Measurements from ENCODE around the gene ABCA12.
"Not testable (repeated sequence)": the region's sequence is repeated elsewhere in the genome, so short reads cannot be mapped to it uniquely, and the experiment has no call there.

ABCA12 gene

GRCh38 chr2:215138479-215138878, at the start of gene ABCA12:
Gene ABCA12 (minus strand): TSS chr2:215138626. CDS start chr2:215138208, 418 bp downstream.
- Mint-ChIP-seq H3K36me3 (peaks cover 3% of the 10 kb centered on the region), H3K4me1 (ENCODE audit: low read depth) (no peaks in the 10 kb centered on the region), H3K9me3 (ENCODE audit: low read depth) (peaks cover 6% of the 10 kb centered on the region), H3K27ac (no peak within 1 kb of the TSS), H3K27me3 (peaks cover 18% of the 10 kb centered on the region), H3K4me3 (no peak within 1 kb of the TSS)

DNA sequence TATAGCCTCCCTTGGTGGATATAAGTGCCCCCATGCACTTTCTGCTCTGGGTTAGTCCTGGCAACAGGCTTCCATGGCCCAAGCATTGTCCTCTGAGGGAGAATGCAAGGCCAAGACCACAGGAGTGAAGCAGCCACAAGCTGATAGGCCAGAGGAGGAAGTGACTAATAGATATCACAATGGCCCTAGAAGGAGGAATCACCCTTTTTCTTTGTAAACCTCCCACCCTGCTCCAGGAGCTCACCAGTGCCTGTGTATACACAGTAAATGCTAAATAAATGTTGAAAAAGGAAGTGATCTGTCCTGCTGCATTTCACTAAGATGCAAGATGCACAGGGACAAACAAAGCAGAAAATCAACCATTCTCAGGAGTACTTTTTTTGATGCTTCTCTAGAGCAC, 49.7 kb upstream of the ABCA12 start:
- Mint-ChIP-seq H3K36me3 (no peaks in the 10 kb centered on the region), H3K9me3 (ENCODE audit: low read depth) (no peaks in the 10 kb centered on the region), H3K27me3 (peaks cover 7% of the 10 kb centered on the region), H3K27ac (no peak overlapping the region), H3K4me1 (ENCODE audit: low read depth) (no peaks in the 10 kb centered on the region), H3K4me3 (no peak overlapping the region)

DNA sequence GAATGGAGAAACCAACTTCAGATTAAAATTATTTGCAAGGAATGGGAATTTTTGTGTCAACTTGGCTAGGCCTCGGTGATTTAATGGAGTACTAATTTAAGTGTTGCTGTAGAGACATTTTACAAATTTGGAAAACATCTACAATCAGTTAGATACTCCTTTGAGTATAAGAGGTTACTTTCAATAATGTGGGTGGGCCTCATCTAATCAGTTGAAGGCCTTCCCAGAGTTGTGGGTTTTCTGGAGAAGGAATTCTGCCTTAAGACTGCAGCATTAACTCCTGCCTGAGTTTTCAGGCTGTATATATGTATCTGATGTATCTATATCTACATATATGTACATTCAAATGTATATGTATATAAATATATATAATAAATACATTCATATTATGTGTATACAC, 47.6 kb upstream of the ABCA12 start:
- peaks cover 4% of the 10 kb centered on the region for H3K9me3 Mint-ChIP-seq (ENCODE audit: low read depth)
- no peak overlapping the region for H3K4me3 Mint-ChIP-seq
- H3K27ac Mint-ChIP-seq = no peak overlapping the region
- no peaks in the 10 kb centered on the region for H3K4me1 Mint-ChIP-seq (ENCODE audit: low read depth)
- peaks cover 7% of the 10 kb centered on the region for H3K27me3 Mint-ChIP-seq
- no peaks in the 10 kb centered on the region for H3K36me3 Mint-ChIP-seq

DNA sequence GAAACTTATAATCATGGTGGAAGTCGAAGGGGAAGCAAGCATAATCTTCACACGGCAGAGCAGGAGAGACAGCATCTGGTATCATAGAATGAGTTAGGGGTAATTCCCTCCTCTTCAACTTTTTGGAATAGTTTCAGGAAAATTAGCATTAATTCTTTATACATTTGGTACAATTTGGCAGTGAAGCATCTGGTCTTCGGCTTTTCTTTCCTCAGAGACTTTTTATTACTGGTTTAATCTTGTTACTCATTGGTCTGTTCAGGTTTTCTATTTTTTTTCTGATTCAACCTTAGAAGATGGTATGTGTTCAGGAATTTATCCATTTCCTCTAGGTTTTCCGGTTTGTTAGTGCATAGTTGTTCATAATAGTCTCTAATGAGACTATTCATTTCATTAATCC, 39.7 kb upstream of the ABCA12 start:
- no peak overlapping the region for H3K27ac Mint-ChIP-seq
- no peaks in the 10 kb centered on the region for H3K36me3 Mint-ChIP-seq
- H3K9me3 Mint-ChIP-seq (ENCODE audit: low read depth) = peaks cover 4% of the 10 kb centered on the region
- peaks cover 5% of the 10 kb centered on the region for H3K27me3 Mint-ChIP-seq
- H3K4me1 Mint-ChIP-seq (ENCODE audit: low read depth) = no peaks in the 10 kb centered on the region
- H3K4me3 Mint-ChIP-seq = no peak overlapping the region

DNA sequence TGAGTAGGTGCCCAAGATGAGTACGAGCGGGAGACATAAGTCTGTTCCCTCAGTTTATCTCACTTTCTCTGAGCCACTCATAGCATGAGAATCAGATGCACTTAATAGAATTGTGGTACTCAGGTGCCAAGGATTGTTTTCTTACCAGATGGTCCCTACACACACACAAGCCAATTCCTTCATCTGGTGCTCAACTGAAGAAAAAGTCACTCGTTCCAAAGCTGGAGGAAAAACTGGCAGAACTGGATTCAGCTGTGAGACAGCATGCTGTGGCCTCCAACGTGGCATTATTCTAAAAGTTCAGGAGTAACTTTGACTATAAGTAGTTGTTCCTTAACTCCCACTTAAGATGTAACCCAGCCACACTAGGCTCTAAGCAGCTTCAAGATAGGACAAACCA, 33.4 kb upstream of the ABCA12 start:
- H3K27me3 Mint-ChIP-seq = no peaks in the 10 kb centered on the region
- peak overlapping the region; percentile 67 for H3K4me3 Mint-ChIP-seq
- peaks cover 14% of the 10 kb centered on the region for H3K4me1 Mint-ChIP-seq (ENCODE audit: low read depth)
- no peaks in the 10 kb centered on the region for H3K36me3 Mint-ChIP-seq
- no peaks in the 10 kb centered on the region for H3K9me3 Mint-ChIP-seq (ENCODE audit: low read depth)
- no peak overlapping the region for H3K27ac Mint-ChIP-seq

DNA sequence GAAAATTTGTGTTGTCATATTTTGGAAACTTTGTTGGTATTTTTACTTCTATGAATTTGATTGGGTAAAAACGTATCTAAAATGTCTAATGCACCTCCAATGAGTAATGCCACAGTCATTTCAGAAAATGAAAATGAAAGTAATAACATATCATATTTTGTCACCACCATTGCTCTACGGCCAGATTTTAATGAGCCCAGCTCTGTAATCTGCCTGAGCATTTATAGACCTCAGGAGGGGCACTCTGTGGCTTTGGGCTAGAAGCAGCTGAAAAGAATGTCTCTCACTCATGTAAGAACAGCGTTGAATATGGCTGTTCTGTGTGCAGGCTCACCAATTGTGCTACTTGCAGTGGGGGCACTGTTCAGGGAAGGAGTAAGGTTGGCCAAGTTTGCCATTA, 32.7 kb upstream of the ABCA12 start:
- no peaks in the 10 kb centered on the region for H3K36me3 Mint-ChIP-seq
- H3K27ac Mint-ChIP-seq = no peak overlapping the region
- H3K4me1 Mint-ChIP-seq (ENCODE audit: low read depth) = peaks cover 14% of the 10 kb centered on the region
- H3K27me3 Mint-ChIP-seq = no peaks in the 10 kb centered on the region
- peak overlapping the region; percentile 67 for H3K4me3 Mint-ChIP-seq
- no peaks in the 10 kb centered on the region for H3K9me3 Mint-ChIP-seq (ENCODE audit: low read depth)

DNA sequence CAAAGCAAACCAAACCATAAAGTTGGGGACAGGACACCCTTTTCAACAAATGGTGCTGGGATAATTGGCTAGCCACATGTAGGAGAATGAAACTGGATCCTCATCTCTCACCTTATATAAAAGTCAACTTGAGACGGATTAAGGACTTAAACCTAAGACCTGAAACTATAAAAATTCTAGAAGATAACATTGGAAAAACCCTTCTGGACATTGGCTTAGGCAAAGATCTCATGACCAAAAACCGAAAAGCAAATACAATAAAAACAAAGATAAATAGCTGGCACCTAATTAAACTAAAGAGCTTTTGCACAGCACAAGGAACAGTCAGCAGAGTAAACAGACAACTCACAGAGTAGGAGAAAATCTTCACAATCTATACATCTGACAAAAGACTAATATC, 28.1 kb upstream of the ABCA12 start:
- not testable (repeated sequence) for H3K27me3 Mint-ChIP-seq; H3K36me3 Mint-ChIP-seq; H3K9me3 Mint-ChIP-seq (ENCODE audit: low read depth); H3K4me3 Mint-ChIP-seq; H3K27ac Mint-ChIP-seq
- H3K4me1 Mint-ChIP-seq (ENCODE audit: low read depth) = peaks cover 13% of the 10 kb centered on the region

GRCh38 chr2:215163319-215163718, 24.9 kb upstream of the ABCA12 start:
- H3K4me3 Mint-ChIP-seq; H3K36me3 Mint-ChIP-seq; H3K9me3 Mint-ChIP-seq (ENCODE audit: low read depth); H3K27ac Mint-ChIP-seq; H3K27me3 Mint-ChIP-seq; H3K4me1 Mint-ChIP-seq (ENCODE audit: low read depth): not testable (repeated sequence)

GRCh38 chr2:215161301-215161829, 22.9 kb upstream of the ABCA12 start:
- Mint-ChIP-seq H3K27me3 (peaks cover 2% of the 10 kb centered on the region), H3K4me1 (ENCODE audit: low read depth) (no peaks in the 10 kb centered on the region), H3K4me3 (no peak overlapping the region), H3K9me3 (ENCODE audit: low read depth) (no peaks in the 10 kb centered on the region), H3K36me3 (no peaks in the 10 kb centered on the region), H3K27ac (no peak overlapping the region)

- no peaks in the 10 kb centered on the region for H3K4me1 Mint-ChIP-seq (ENCODE audit: low read depth)
- peaks cover 2% of the 10 kb centered on the region for H3K27me3 Mint-ChIP-seq
- no peaks in the 10 kb centered on the region for H3K9me3 Mint-ChIP-seq (ENCODE audit: low read depth)
- H3K36me3 Mint-ChIP-seq = no peaks in the 10 kb centered on the region
- no peak overlapping the region for H3K4me3 Mint-ChIP-seq
- no peak overlapping the region for H3K27ac Mint-ChIP-seq
These were observed 21.7 kb upstream of the ABCA12 start for GRCh38 chr2:215160081-215160480.

- H3K4me3 Mint-ChIP-seq = no peak overlapping the region
- H3K36me3 Mint-ChIP-seq = no peaks in the 10 kb centered on the region
- no peaks in the 10 kb centered on the region for H3K4me1 Mint-ChIP-seq (ENCODE audit: low read depth)
- no peak overlapping the region for H3K27ac Mint-ChIP-seq
- H3K9me3 Mint-ChIP-seq (ENCODE audit: low read depth) = no peaks in the 10 kb centered on the region
- H3K27me3 Mint-ChIP-seq = peaks cover 2% of the 10 kb centered on the region
These were observed 18.0 kb upstream of the ABCA12 start for GRCh38 chr2:215156453-215156852.

DNA sequence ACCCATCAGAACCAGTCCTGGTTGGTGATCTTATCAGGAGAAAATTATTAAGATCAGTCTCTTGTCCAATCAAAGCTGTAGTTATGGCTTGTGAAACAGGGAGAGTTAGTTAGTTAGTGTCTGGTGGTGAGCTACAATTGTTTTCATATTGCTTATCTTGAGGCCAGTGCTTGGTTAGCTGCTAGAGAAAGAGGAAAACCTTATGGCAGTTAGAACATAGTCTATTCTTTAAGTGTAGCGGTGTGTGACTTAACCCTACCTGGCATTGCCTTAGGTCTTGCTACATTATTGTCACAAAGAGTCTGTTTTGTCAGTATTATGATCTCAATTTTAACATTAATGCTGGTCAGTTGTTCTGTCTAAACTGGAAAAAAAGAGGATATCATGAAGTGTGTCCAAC, 11.5 kb upstream of the ABCA12 start:
- Mint-ChIP-seq H3K4me1 (ENCODE audit: low read depth) (no peaks in the 10 kb centered on the region), H3K4me3 (no peak overlapping the region), H3K27me3 (peaks cover 2% of the 10 kb centered on the region), H3K9me3 (ENCODE audit: low read depth) (no peaks in the 10 kb centered on the region), H3K27ac (no peak overlapping the region), H3K36me3 (no peaks in the 10 kb centered on the region)

DNA sequence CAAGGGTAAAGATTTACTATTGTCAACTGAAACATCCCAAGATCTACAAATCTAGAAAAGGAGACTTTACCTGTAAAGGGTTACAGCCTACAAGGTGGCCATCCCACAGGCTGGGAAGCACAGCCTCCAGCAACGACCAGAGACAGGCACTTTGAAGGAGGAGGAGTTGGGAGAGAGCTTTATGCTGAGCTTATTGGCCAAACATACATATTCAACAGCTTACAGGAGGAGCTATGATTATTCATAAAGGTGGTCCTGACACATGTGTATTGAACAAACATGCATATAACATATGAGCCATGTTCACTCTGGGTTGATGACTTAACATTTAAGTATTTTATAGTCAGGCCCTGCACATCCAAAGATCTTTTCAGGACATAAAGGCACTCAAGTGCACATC, 11.1 kb upstream of the ABCA12 start:
- no peaks in the 10 kb centered on the region for H3K9me3 Mint-ChIP-seq (ENCODE audit: low read depth)
- peaks cover 2% of the 10 kb centered on the region for H3K27me3 Mint-ChIP-seq
- H3K4me3 Mint-ChIP-seq = no peak overlapping the region
- no peaks in the 10 kb centered on the region for H3K4me1 Mint-ChIP-seq (ENCODE audit: low read depth)
- H3K36me3 Mint-ChIP-seq = no peaks in the 10 kb centered on the region
- H3K27ac Mint-ChIP-seq = no peak overlapping the region

GRCh38 chr2:215149060-215149459, 10.6 kb upstream of the ABCA12 start:
- H3K4me3 Mint-ChIP-seq = no peak overlapping the region
- no peak overlapping the region for H3K27ac Mint-ChIP-seq
- H3K36me3 Mint-ChIP-seq = no peaks in the 10 kb centered on the region
- no peaks in the 10 kb centered on the region for H3K4me1 Mint-ChIP-seq (ENCODE audit: low read depth)
- peaks cover 2% of the 10 kb centered on the region for H3K27me3 Mint-ChIP-seq
- no peaks in the 10 kb centered on the region for H3K9me3 Mint-ChIP-seq (ENCODE audit: low read depth)

- H3K27ac Mint-ChIP-seq = no peak overlapping the region
- H3K4me1 Mint-ChIP-seq (ENCODE audit: low read depth) = no peaks in the 10 kb centered on the region
- no peak overlapping the region for H3K4me3 Mint-ChIP-seq
- H3K27me3 Mint-ChIP-seq = peaks cover under 1% of the 10 kb centered on the region
- no peaks in the 10 kb centered on the region for H3K9me3 Mint-ChIP-seq (ENCODE audit: low read depth)
- H3K36me3 Mint-ChIP-seq = no peaks in the 10 kb centered on the region
These were observed 7.2 kb upstream of the ABCA12 start for GRCh38 chr2:215145611-215146010.

GRCh38 chr2:215144106-215144875, 5.9 kb upstream of the ABCA12 start:
- H3K4me1 Mint-ChIP-seq (ENCODE audit: low read depth) = no peaks in the 10 kb centered on the region
- H3K4me3 Mint-ChIP-seq = no peak overlapping the region
- H3K27me3 Mint-ChIP-seq = peaks cover 5% of the 10 kb centered on the region
- no peak overlapping the region for H3K27ac Mint-ChIP-seq
- no peaks in the 10 kb centered on the region for H3K36me3 Mint-ChIP-seq
- no peaks in the 10 kb centered on the region for H3K9me3 Mint-ChIP-seq (ENCODE audit: low read depth)
